NCI-H1092 treated with DMSO at 0.1 percent for 48 hours (cell line): ENCODE data around the gene LRBA.

Source experiments
- DNase-seq: peaks from one replicate; lab custom pipeline; 2025; lab: John Stamatoyannopoulos, UW

LRBA gene

GRCh38 chr4:150240011-150240410 is 775.1 kb downstream of the LRBA start:
- DNase-seq = no peak

GRCh38 chr4:150238591-150238990 is 776.5 kb downstream of the LRBA start:
- DNase-seq = no peak

DNA sequence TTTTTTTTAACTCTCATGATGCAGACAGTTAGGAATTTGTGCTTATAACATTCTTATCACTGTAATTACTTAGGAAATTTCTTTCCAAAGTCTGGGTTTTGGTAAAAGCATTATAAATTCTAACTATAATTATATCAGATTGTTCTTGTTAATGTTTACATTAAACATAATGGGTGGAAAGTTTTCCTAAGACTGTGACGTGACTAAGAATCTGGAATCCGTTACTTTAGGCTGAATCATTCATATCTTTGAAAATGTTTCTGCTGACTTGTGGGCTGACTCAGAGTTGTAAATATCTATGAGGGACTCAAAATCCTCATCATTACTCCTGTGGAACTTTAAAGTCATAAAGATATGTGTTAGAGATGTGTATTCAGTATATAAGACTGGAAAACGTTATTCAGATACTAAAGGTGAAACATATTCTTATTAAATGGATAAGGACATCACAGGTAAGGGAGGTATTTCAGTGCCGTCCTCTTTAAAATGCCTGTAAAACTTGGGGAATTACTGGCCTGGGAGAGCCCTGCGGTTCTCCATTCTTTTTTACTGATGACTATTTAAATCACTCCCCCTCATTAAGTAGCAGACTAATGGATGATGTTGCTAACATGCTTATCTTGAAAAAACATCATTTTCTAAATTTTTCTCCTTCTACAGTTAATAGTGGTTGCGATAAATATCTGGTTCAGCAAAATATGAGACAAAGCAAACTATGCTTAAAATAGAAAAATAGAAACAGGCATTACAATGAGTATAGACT is 777.8 kb downstream of the LRBA start:
- DNase-seq = no peak

DNA sequence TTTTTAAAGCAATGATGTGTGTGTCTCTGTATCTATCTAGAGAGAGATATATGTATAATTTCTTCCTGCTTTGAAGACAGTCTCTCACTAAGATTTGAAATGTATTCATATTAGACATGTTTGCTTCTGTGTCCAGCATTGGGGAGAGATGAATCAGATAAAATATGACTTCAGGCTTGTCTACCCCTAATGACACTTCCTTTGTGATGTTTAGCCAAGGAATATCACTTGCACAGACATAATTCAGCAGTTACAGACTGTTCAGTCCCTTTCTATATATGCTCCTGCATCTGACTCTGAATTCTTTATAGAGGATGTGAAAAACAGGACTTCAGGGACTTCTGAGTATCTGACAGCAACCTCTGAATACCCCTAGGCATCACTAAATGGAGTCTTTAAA is 778.5 kb downstream of the LRBA start:
- DNase-seq = no peak

DNA sequence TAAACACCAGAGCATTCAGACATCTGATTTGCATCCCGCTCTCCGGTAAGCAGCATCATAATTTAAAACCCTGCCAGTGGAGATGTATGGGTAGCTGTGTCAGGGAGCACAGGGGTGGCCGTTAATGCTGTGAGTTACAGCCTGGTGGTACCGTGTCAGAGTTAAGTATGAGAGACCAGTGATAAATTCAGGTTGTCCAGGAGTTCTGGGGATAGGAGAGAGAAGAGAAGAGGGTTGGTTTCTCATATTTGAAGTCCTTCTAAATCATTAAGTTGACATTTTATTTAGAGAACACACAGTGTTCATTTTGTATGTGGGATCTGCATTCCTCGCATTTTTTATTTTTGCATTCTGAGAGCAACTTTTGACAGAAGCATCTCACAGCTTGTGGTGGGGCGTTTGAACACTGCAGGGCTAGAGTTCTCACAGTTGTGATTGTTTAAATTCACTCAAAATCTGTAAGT is 779.2 kb downstream of the LRBA start:
- no peak for DNase-seq

DNA sequence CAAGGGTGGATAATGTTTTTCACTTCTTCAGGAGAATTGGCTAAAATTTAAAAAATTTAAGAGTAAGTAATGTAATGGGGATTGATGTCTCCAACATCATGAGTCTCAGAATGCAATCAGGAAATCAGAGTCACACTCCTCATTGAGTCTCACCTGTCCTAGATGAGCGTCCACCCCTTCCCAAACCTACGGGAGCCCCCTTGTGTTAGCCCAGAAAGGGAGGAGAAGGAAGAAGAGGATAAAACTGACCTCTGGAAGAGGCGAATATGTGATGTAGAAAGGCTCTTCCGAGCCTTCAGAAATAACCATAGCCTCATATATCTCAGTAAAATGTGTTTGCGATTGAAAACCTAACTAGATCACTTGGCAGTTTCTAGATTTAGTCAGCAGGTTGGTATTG is 779.8 kb downstream of the LRBA start:
- DNase-seq = no peak

DNA sequence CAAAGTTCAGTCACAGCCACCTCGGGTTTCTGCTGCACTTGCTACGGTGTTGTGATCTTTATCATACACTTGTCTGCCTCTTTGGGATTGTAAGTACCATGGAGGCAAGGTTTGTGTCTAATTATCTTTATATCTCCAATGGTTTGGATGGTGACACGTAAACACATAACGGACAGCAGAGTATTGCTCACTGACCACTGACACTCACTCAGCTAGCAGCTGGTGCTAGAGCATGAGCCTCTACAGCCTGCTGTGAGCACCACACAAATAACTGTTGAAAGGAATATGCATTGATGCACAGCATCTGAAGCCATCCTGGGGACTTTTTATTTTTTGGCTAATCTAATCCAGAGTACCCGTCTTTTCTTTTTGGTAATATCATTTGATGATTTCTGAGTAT is 780.8 kb downstream of the LRBA start:
- no peak for DNase-seq

GRCh38 chr4:150232029-150232428 is 783.1 kb downstream of the LRBA start:
- DNase-seq = peak; percentile 88

- DNase-seq = peak; percentile 45
Observed at GRCh38 chr4:150231107-150231770, 783.8 kb downstream of the LRBA start.

GRCh38 chr4:150230561-150230960 is 784.5 kb downstream of the LRBA start:
- DNase-seq = peak; percentile 57

DNA sequence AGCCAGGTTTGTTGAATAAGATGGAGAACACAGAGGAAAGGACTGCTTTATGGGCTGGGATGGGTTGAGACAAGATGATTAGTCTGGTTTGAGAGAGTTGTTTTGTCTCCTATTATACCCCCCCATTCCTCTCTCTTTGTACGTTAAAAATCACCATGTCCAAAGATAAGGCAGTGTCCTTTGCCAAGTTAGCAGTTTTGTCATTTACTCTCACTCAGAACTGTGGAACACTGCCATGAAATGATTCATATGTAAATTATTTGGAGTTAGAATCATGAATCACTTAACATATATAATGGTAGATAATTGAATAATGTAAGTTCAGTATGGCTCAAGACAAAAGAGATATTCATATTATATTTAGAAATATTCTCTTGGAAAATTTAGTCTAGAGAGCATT is 785.6 kb downstream of the LRBA start:
- no peak for DNase-seq

DNA sequence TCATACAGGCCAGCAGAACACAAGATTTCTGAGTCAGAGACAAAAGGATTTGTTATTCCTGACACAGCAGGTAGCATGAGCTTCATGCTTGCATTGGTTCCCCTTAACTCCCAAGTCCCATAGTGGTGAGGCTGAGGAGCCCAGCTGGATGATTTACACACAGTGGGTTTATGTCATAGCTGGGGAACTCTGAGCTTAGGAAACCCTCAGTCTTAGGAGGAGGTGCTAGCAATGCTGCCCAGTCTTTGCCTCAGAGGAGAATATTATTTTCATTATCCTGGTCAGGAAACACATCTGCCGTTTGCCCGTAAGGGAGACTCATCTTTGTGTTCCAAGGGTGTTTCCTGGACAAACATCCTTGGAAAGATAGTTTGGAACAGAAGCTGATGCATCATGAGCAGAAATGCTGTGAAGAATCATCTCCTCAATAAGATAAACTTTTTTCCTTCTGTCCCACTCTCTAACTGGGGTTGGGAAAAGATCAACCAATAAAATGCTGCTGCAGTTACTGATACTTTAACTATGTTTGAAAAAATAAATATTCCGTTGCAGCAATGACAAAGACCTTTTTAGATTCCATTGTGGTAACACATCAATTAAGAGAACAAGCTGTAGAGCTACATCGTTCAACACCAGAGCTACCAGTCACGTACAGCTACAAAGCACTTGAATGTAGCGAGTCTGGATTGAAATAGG is 790.0 kb downstream of the LRBA start:
- DNase-seq = no peak

- DNase-seq = no peak
Observed at GRCh38 chr4:150219841-150220240, 795.2 kb downstream of the LRBA start.

DNA sequence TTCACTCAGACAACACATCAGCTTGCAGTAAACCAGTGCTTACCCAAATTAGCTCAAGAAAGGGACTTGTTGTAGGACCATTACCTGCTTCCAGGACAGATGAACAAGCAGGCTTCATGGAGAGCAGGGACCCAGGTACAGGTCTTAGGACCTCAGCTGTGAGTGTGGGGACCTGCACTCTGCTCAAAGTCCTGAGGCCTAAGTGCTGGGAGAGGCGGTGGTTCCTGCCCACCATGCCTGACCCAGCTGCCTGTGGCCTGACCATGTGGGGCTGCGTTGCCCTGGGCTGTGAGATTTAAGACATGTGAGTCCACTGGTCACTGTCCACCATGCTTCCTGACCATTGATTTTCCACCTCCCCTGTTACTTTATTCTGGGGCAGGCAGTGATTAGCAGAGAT is 796.6 kb downstream of the LRBA start:
- no peak for DNase-seq

GRCh38 chr4:150217808-150218207 is 797.3 kb downstream of the LRBA start:
- DNase-seq = peak; percentile 60

- DNase-seq = peak; percentile 46
Observed at GRCh38 chr4:150217192-150217591, 797.9 kb downstream of the LRBA start.

GRCh38 chr4:150216726-150217125 is 798.4 kb downstream of the LRBA start:
- DNase-seq = no peak

- DNase-seq = no peak
Observed at GRCh38 chr4:150215601-150216000, 799.5 kb downstream of the LRBA start.
